ENCODE data around the gene HTR7.
A peak's percentile ranks its signal among the peaks of the same experiment; 100 is the strongest.

The HTR7 gene

GRCh38 chr10:90800232-90800796, 57.5 kb downstream of the HTR7 start:
- DNase-seq, result no peak

DNA sequence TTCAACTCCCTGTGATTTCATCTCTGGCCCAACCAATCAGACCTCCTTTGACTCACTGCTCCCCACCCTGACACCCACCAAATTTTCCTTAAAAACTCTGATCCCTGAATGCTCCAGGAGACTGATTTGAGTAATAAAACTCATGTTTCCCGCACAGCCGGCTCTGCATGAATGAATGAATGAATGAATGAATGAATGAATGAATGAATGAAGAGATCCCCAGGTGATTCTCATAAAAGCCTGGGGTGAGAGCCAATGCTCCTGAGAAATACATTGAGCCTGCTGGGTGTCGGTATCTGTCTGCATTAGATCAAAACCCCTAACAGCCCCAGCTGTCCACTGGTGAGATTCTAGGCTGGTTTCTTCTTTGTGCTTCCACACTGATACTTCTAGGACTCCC, 58.7 kb downstream of the HTR7 start:
- DNase-seq, result no peak

- no peak for DNase-seq
Measured at GRCh38 chr10:90798482-90798881, 59.4 kb downstream of the HTR7 start.

DNA sequence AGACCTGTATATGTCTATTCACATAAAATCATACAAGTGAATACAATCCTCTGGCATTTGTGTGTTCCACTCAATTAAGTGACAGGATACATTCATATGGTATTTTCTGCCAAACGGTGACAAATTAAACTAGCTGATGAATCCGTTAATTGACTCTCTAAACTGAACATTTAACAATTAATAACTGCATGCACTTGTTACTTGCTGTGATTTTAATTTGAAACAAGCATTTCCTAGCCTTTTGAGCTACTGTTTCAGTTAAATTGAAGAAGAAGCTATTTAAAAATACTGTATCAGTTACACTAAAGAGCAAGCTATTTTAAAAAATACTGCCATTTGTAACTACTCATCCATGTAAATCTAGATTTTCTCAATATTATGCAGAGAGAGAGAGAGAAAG, 67.4 kb downstream of the HTR7 start:
- DNase-seq, result no peak

GRCh38 chr10:90788968-90789367, 68.9 kb downstream of the HTR7 start:
- no peak for DNase-seq

GRCh38 chr10:90788199-90788491, 69.7 kb downstream of the HTR7 start:
- DNase-seq, result no peak

- DNase-seq, result peak; percentile 40
Measured at GRCh38 chr10:90787393-90788198, 70.2 kb downstream of the HTR7 start.

DNA sequence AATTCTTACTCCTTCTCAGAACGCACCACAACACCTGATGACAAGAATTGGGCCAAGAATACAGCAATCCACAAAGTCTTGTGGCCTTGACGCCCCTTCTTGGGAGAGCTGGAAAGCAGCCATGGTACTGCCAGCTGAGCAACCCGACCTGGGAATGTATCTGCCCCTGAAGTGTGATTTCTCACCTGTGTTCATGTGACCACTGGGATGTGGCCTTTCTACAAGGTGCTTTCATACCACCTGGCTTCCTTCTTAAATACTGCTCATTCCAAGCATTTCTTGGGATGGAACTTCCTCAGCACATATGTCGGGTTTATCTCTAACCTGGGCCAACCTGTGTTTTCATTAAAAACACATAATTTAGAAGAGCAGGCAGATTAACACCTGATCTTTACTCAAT, 72.1 kb downstream of the HTR7 start:
- DNase-seq, result no peak

DNA sequence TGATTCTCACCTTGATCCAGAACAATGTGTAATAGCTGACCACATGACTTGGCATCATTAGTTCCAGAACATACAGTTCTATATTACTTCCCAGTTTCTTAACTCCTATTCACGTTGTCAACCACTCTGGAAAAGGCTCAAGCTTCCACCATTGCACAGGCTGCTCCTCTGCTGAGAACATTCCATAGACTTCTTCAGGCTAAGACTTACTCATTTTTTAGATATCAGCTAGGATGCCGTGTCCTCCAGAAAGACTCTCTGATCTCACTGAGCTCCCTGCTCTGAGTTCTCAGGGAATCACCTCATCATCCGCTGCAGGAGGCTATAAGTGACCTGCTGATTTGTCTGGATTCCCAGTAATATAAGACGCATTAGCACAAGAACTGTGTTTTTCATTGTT, 73.1 kb downstream of the HTR7 start:
- DNase-seq, result no peak

GRCh38 chr10:90780488-90780887, 77.4 kb downstream of the HTR7 start:
- no peak for DNase-seq

- DNase-seq, result no peak
Measured at GRCh38 chr10:90779548-90779947, 78.3 kb downstream of the HTR7 start.

- DNase-seq, result no peak
Measured at GRCh38 chr10:90777621-90778020, 80.2 kb downstream of the HTR7 start.

GRCh38 chr10:90775351-90776028, 82.3 kb downstream of the HTR7 start:
- peak; percentile 61 for DNase-seq

- DNase-seq, result no peak
Measured at GRCh38 chr10:90769946-90770841, 87.6 kb downstream of the HTR7 start.

DNA sequence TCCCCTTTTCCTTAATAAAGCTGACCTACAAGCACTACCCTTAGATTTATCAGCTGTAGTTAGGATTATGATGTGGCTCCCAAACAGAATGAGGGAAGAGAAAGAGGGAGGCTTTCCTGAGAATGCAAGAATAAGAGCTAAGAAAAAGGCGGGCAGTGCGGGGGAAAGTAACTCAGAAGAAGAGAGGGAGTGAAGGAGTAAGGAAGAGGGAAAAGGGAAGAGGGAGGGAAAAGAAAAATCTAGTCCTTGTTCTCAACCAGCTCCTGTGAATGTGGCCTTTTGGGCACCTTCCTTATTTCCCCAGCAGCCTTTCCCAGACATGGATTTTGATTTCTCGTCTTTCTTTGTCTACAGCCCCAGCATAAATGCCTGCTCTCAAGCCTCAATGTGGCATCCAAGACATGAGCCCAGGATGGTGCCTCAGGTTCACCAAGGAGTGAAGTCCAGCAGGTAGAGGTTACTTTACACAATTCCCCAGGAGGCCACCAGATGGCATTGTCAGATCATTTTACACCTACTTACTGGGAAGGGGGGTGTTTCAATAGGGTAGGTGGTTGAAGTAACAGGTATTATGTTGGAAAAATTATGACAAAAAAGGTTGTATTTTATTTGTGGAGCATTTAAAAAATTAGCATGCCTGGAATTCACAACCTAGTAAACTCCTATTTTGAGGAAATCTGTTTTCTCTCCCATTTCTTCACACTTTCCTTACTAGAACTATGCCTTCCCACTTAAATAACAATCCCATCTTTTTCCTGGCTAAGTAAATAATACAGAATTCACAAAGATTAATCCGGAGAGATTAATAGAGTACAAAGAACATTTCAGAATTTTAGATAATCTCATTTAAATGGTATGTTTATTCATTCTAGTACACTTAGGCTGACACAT, 106.5 kb downstream of the HTR7 start:
- DNase-seq, result peak; percentile 63

- DNase-seq, result no peak
Measured at GRCh38 chr10:90746829-90747228, 111.0 kb downstream of the HTR7 start.

DNA sequence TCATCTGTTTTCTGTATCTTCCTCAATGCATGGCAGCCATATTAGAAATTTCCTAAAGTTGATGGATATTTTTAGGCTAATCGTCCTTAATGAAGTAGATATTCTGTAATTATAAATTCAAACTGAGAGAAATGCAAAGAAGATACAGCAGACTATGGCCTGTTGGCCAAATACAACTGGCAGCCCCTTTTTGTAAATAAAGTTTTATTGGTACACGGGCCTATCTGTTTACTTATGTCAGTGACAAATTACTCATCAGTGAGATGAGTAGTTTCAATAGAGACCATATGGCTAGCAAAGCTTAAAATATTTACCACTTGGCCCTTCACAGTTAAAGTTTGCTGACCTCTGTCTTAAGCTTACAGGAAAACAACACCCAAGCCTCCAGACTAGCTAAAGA, 112.3 kb downstream of the HTR7 start:
- peak; percentile 3 for DNase-seq

DNA sequence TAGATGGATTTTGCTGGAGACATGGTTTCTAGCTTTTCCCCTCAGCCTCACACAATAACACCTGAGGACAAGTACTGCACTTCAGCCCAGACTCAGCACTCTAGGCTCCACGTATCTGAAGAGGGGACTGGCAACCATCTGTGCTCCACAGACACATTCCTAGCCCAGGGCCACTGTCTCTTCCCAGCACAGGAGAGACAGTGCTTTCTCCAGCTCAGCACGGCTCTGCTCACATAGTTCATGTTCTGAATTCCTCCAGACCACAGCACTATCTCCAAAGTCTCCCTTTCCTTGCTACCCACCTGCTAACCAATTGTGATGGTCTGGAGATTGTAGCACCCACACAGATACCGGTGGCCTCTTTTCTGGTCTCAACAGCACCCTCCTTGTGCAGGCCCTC, 114.5 kb downstream of the HTR7 start:
- no peak for DNase-seq

DNA sequence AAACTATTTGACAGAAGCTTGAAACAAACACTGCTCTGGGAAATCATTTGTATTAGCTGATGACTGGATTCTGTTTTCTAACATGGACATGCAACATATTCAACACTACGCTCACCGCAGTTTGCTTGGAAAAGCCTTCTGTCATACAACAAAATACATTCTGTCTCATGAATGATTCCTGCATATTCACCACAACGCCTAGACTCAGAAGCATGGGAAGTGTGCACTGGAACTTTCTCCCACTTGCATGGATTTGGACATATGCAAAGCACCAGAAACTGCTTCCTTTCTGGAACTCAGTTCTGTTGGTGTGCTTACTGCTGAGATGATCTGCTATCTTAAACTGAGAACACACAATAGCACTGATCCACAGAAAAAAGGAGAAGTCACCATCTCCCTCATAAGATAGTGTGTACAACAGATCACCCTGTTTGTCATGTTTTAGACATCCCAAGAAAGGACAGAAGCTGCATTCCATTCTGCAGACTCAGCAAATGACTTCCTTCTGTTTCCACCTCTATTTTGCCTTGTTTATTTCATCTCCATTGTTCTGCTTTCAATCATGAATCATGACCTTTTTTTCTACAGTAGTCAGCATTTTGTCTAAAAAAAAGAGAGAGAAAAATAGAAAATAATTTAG, 115.8 kb downstream of the HTR7 start:
- DNase-seq, result peak; percentile 67

DNA sequence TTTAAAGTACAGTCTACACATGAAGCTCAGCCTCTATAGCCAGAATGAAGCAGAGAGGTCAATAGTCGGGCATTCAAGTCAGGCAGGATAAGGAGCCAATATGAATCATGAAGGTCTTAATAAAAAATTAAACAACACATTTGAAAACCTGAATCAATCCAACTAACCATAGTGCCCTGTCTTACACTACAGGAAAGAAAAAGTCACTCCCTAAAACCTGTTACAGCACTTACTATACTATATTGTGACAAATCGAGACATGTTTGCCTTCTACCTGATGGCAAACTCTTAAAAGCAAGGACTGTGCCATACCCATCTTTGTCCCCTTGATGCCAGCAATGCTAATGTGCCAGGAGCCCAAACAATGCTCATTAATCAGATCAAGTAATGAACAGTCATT, 117.6 kb downstream of the HTR7 start:
- DNase-seq, result no peak

- DNase-seq, result no peak
Measured at GRCh38 chr10:90738885-90739284, 119.0 kb downstream of the HTR7 start.

GRCh38 chr10:90734415-90734814, 123.4 kb downstream of the HTR7 start:
- no peak for DNase-seq
